Vagina (tissue), 2 donors: ENCODE measurements around the gene CYP26B1. TPM values are rescaled to one million over a fixed set of nuclear protein-coding genes. Genes with fewer than 3 reads are reported as not detected.
"Not testable (repeated sequence)": the region's sequence is repeated elsewhere in the genome, so short reads cannot be mapped to it uniquely, and the experiment has no call there.

ENCODE experiments used
- DNase-seq, 2 donors: peaks; one replicate each; pipeline ENCODE4 v3.0.0-alpha.2; 2017; ENCODE audit errors: extremely low spot score in 2 of 2
- H3K27ac ChIP-seq: fragments of 200-600 bp; sonication (generic); one replicate; pipeline ENCODE4 v1.5.1; 2019
- H3K27me3 ChIP-seq: fragments of 200-600 bp; sonication (generic); one replicate; pipeline ENCODE4 v1.5.1; 2019
- H3K36me3 ChIP-seq, 2 donors: fragments of 200-600 bp; sonication (generic); one replicate each; pipeline ENCODE4 v1.5.1; 2017 to 2019
- H3K4me1 ChIP-seq: fragments of 200-600 bp; sonication (generic); one replicate; pipeline ENCODE4 v1.5.1; 2019
- H3K4me3 ChIP-seq, 2 donors: fragments of 200-600 bp; sonication (generic); 1 replicate in 1 of 2; 2 replicates in 1 of 2; pipeline ENCODE4 v1.5.1; 2016 to 2019
- H3K9me3 ChIP-seq: fragments of 200-600 bp; sonication (generic); one replicate; pipeline ENCODE4 v1.5.1; 2019
- CTCF ChIP-seq, 3 experiments: fragments of 450-650 bp in 2 of 3; fragments of 200-600 bp in 1 of 3; sonication (generic) in 1 of 3; IDR thresholded peaks; one replicate each; pipeline ENCODE4 v1.5.1; 2017 to 2019; ENCODE audit warnings: antibody characterized with exemption in 3 of 3, mild to moderate bottlenecking in 2 of 3, moderate library complexity in 2 of 3
- POLR2A ChIP-seq, 2 donors: fragments of 450-650 bp; IDR thresholded peaks; one replicate each; pipeline ENCODE4 v1.6.1; 2017; ENCODE audit warnings: antibody characterized with exemption in 2 of 2, mild to moderate bottlenecking in 2 of 2, moderate library complexity in 2 of 2
- POLR2AphosphoS5 ChIP-seq, 2 donors: sonication (generic); formaldehyde crosslinking; IDR thresholded peaks; one replicate each; pipeline ENCODE4 v1.9.0; 2017; ENCODE audit warnings: antibody characterized with exemption in 2 of 2, mild to moderate bottlenecking in 2 of 2, low read depth in 1 of 2; ENCODE audit not compliant: insufficient read depth in 1 of 2
- intact Hi-C: fragments of 100-400 bp; cut with DNase I; formaldehyde crosslinking; loops from one replicate; pipeline ENCODE4 v1.15.1; 2023
- total RNA-seq: library from RNA; depleted of rRNA; stranded (reverse); fragments of >200 nt; gene quantifications from one replicate; pipeline ENCODE4 v1.2.3, GENCODE V29; 2016

Gene CYP26B1
- total RNA-seq, 1 donor from 2014 or later, result 6.9 TPM

- Histone ChIP-seq H3K4me3 (no peak overlapping the region), H3K27ac (no peak overlapping the region), H3K27me3 (no peaks in the 10 kb centered on the region), H3K36me3 (no peaks in the 10 kb centered on the region), H3K9me3 (no peaks in the 10 kb centered on the region), H3K4me1 (no peaks in the 10 kb centered on the region)
- intact Hi-C loops, result no loop called here
- DNase-seq, result peak in 1 of 2 donors; percentile 55
- TF ChIP-seq POLR2AphosphoS5 (IDR thresholded peaks at IDR 0.05; ENCODE audit: insufficient read depth in 1 of 2, low read depth in 1 of 2), result no peak
- TF ChIP-seq CTCF (IDR thresholded peaks at IDR 0.05), result no peak
- TF ChIP-seq POLR2A (IDR thresholded peaks at IDR 0.05), result no peak
Observed at GRCh38 chr2:72090271-72090720, 57.4 kb downstream of the CYP26B1 start.

GRCh38 chr2:72089537-72089936 is 58.1 kb downstream of the CYP26B1 start:
- no peak for DNase-seq
- Histone ChIP-seq H3K9me3 (no peaks in the 10 kb centered on the region), H3K4me3 (no peak overlapping the region), H3K27me3 (no peaks in the 10 kb centered on the region), H3K4me1 (no peaks in the 10 kb centered on the region), H3K27ac (no peak overlapping the region), H3K36me3 (no peaks in the 10 kb centered on the region)
- TF ChIP-seq POLR2A (IDR thresholded peaks at IDR 0.05) (no peak), POLR2AphosphoS5 (IDR thresholded peaks at IDR 0.05; ENCODE audit: insufficient read depth in 1 of 2, low read depth in 1 of 2) (no peak), CTCF (IDR thresholded peaks at IDR 0.05) (no peak)
- intact Hi-C loops, result no loop called here

DNA sequence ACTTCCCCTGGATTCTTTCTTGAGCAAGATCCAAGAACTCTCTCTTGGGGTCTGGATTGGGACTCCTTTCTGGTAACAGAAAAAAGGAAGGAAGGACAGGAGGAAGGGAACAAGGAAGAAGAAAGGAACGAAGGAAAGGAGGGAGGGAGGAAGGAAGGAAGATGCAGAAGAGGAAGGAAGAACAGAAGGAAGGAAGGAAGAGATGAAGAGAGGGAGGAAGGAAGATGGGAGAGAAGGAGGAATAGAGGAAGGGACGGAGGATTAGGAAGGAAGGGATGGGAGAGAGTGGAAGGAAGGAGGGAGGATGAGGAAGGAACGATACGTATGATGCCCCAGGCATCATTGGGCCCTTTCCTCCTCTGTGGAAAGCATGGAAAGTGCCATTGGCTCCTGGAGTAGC is 58.6 kb downstream of the CYP26B1 start:
- intact Hi-C loops, result no loop called here
- Histone ChIP-seq H3K27ac (no peak overlapping the region), H3K36me3 (no peaks in the 10 kb centered on the region), H3K4me1 (no peaks in the 10 kb centered on the region), H3K9me3 (no peaks in the 10 kb centered on the region), H3K4me3 (no peak overlapping the region), H3K27me3 (no peaks in the 10 kb centered on the region)
- DNase-seq, result no peak
- TF ChIP-seq POLR2A (IDR thresholded peaks at IDR 0.05), result no peak
- no peak for TF ChIP-seq POLR2AphosphoS5 (IDR thresholded peaks at IDR 0.05; ENCODE audit: insufficient read depth in 1 of 2, low read depth in 1 of 2)
- TF ChIP-seq CTCF (IDR thresholded peaks at IDR 0.05), result no peak

DNA sequence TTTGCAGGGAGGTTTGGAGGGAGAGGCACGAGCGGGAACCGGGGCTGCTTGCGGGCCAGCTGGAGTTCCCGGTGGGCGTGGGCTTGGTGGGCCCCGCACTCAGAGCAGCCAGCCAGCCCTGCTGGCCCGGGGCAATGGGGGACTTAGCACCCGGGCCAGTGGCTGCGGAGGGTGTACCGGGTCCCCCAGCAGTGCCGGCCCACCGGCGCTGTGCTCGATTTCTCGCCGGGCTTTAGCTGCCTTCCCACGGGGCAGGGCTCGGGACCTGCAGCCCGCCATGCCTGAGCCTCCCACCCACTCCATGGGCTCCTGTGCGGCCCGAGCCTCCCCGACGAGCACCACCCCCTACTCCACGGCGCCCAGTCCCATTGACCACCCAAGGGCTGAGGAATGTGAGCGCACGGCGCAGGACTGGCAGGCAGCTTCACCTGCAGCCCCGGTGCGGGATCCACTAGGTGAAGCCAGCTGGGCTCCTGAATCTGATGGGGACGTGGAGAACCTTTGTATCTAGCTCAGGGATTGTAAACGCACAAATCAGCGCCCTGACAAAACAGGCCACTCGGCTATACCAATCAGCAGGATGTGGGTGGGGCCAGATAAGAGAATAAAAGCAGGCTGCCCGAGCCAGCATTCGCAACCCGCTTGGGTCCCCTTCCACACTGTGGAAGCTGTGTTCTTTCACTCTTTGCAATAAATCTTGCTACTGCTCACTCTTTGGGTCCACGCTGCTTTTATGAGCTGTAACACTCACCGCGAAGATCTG is 60.6 kb downstream of the CYP26B1 start:
- H3K36me3 ChIP-seq, H3K27ac ChIP-seq, H3K27me3 ChIP-seq, H3K9me3 ChIP-seq, H3K4me1 ChIP-seq, H3K4me3 ChIP-seq, intact Hi-C loops, DNase-seq: not testable (repeated sequence)

GRCh38 chr2:72085513-72085912 is 62.1 kb downstream of the CYP26B1 start:
- H3K9me3 ChIP-seq, result no peaks in the 10 kb centered on the region
- TF ChIP-seq POLR2AphosphoS5 (IDR thresholded peaks at IDR 0.05; ENCODE audit: insufficient read depth in 1 of 2, low read depth in 1 of 2) (no peak), POLR2A (IDR thresholded peaks at IDR 0.05) (no peak), CTCF (IDR thresholded peaks at IDR 0.05) (no peak)
- intact Hi-C loops, result no loop called here
- H3K36me3 ChIP-seq, result no peaks in the 10 kb centered on the region
- no peaks in the 10 kb centered on the region for H3K4me1 ChIP-seq
- DNase-seq, result no peak
- no peak overlapping the region for H3K4me3 ChIP-seq
- no peaks in the 10 kb centered on the region for H3K27me3 ChIP-seq
- H3K27ac ChIP-seq, result no peak overlapping the region
